Central memory CD8-positive, alpha-beta T cell (primary cell): ENCODE results near the gene DEAF1.
A peak's percentile ranks its signal among the peaks of the same experiment; 100 is the strongest.

Experiments
- ATAC-seq: fragments of 150-1000 bp; cut with Tn5 transposase; replicated peaks from 2 replicates; pipeline ENCODE4 v1.10.0; 2022; ENCODE audit warnings: mild to moderate bottlenecking, moderate FRiP score, moderate number of reproducible peaks; ENCODE audit not compliant: poor library complexity, severe bottlenecking; ENCODE audit errors: extremely low read depth
- DNase-seq, 2 donors: peaks; one replicate each; pipeline ENCODE4 v3.0.0; 2021; ENCODE audit warnings: low spot score in 2 of 2
- H3K27ac Mint-ChIP-seq: one replicate; pipeline ENCODE4 v1.8.0; 2022; ENCODE audit warnings: low read depth, mild to moderate bottlenecking, moderate library complexity, mixed read lengths
- H3K27me3 Mint-ChIP-seq: one replicate; pipeline ENCODE4 v1.8.0; 2022; ENCODE audit warnings: mixed read lengths
- H3K36me3 Mint-ChIP-seq: one replicate; pipeline ENCODE4 v1.8.0; 2022; ENCODE audit warnings: mild to moderate bottlenecking, moderate library complexity, mixed read lengths; ENCODE audit not compliant: insufficient read depth
- H3K4me1 Mint-ChIP-seq: one replicate; pipeline ENCODE4 v1.8.0; 2022; ENCODE audit warnings: mixed read lengths
- H3K4me3 Mint-ChIP-seq: one replicate; pipeline ENCODE4 v1.8.0; 2022; ENCODE audit warnings: mild to moderate bottlenecking, moderate library complexity, mixed read lengths
- H3K9me3 Mint-ChIP-seq: one replicate; pipeline ENCODE4 v1.8.0; 2022; ENCODE audit warnings: mixed read lengths

Gene DEAF1

DNA sequence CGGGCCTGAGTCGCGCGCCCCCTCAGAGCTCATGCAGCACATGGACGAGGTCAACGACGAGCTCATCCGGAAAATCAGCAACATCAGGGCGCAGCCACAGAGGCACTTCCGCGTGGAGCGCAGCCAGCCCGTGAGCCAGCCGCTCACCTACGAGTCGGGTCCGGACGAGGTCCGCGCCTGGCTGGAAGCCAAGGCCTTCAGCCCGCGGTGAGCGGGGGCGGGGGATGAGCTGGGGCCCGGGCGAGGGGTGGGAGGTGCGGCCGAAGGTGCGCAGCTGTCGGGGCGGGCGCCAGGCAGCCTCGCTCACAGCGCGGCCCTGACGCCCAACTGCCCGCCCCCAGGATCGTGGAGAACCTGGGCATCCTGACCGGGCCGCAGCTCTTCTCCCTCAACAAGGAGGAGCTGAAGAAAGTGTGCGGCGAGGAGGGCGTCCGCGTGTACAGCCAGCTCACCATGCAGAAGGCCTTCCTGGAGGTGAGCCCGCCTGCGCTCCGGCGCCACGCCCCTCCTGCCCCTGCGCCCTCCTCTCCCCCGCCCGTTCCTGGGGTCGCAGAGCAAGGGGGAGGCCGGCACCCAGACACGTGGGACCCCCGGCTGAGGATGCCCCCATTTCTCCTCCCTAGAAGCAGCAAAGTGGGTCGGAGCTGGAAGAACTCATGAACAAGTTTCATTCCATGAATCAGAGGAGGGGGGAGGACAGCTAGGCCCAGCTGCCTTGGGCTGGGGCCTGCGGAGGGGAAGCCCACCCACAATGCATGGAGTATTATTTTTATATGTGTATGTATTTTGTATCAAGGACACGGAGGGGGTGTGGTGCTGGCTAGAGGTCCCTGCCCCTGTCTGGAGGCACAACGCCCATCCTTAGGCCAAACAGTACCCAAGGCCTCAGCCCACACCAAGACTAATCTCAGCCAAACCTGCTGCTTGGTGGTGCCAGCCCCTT lies 31.5 kb upstream of the DEAF1 start:
- Mint-ChIP-seq H3K4me1 (peaks cover 10% of the 10 kb centered on the region), H3K9me3 (no peaks in the 10 kb centered on the region)
- no peak for DNase-seq

DNA sequence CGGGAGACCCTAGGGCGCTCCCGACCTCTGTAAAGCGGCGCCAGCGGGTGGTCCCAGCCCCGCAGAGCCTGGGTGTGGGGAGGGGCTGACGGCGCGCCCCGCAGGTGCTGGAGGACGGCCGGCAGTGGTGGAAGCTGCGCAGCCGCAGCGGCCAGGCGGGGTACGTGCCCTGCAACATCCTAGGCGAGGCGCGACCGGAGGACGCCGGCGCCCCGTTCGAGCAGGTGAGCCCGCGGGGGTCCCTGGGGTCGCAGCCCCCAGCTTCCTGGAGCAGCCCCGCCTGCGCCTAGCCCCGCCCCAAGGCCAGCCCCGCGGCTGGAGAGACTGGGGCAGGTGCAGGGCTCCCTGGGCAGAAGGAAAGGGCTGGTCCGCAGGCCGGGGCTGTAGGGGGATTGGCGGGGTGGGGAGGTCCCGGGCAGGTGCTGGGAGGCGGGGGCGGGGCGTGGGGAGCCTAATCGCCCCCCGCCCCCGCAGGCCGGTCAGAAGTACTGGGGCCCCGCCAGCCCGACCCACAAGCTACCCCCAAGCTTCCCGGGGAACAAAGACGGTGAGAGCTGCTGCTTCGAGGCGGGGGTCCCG lies 30.7 kb upstream of the DEAF1 start:
- peaks cover 5% of the 10 kb centered on the region for H3K36me3 Mint-ChIP-seq
- ATAC-seq = no peak
- H3K27me3 Mint-ChIP-seq = peaks cover 29% of the 10 kb centered on the region
- no peak overlapping the region for H3K27ac Mint-ChIP-seq
- peaks cover 15% of the 10 kb centered on the region for H3K4me1 Mint-ChIP-seq
- DNase-seq = no peak
- peak overlapping the region; percentile 74 for H3K4me3 Mint-ChIP-seq
- H3K9me3 Mint-ChIP-seq = no peaks in the 10 kb centered on the region

More for the DNA sequence above, 31.5 kb upstream of the DEAF1 start:
- H3K4me3 Mint-ChIP-seq = peak overlapping the region; percentile 74
- peaks cover 5% of the 10 kb centered on the region for H3K36me3 Mint-ChIP-seq
- H3K27ac Mint-ChIP-seq = no peak overlapping the region
- peaks cover 23% of the 10 kb centered on the region for H3K27me3 Mint-ChIP-seq
- no peak for ATAC-seq

DNA sequence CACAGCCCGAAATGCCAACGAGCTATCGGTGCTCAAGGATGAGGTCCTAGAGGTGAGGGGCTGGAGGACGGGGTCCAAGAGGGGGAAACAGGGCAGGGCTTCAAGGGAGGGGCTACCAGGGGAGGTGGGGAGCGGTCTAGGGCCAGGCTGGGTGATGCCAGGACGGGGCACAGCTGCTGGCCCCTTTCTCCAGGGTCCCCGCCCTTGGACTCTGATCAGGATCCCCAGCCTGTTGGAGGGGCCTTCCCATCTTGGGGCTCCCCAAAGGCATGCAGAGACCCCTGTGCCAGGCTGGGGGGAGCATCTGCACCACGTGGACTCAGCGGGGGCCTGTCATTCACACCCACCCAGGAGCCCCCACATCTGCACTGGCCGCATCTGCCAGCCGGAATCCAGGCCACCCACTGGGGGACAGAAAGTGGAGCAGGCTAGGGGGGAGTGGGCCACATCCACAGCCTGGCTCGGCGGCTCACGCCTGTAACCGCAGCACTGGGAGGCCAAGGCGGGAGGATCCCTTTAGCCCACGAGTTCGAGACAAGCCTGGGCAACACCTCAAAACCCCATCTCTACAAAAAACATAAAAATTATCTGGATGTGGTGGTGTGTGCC lies 29.9 kb upstream of the DEAF1 start:
- H3K4me1 Mint-ChIP-seq = peaks cover 15% of the 10 kb centered on the region
- ATAC-seq = no peak
- peaks cover 32% of the 10 kb centered on the region for H3K27me3 Mint-ChIP-seq
- no peak for DNase-seq
- peaks cover 5% of the 10 kb centered on the region for H3K36me3 Mint-ChIP-seq
- H3K4me3 Mint-ChIP-seq = peak overlapping the region; percentile 74
- H3K27ac Mint-ChIP-seq = no peak overlapping the region
- H3K9me3 Mint-ChIP-seq = no peaks in the 10 kb centered on the region

DNA sequence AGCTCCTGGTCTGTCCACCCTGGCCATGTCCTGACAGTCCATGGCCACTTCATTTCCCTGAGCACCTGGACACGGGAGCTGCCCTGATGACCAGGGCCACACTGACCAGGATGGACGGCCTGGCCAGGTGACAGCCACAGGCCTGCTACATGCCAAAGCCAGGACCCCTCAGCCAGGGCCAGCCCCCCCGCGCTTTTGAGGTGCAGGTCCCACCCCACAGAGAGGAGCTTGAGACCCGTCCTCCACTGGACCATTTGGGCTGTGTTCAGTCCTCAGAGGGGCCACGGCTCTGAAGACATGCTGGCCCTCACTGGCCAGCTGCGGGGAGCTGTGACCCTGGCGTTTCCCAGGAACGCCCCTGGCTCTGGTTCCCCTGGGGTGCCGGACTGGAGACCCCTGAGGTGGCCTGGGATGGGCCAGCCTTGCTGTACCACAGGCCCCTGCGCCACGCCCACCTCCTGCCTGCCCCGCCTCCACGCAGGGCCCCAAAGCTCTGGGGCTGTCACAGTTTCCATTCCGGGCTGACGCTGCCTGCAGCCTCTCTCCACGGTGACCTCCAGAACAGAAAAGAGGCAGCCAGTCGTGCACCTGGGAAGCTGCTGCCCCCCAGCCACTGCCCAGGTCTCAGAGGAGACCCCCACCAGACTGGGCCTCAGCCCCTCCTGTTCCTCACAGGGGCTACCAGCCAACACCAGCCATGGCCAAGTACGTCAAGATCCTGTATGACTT lies 29.2 kb upstream of the DEAF1 start:
- Mint-ChIP-seq H3K27ac (no peak overlapping the region), H3K4me1 (peaks cover 15% of the 10 kb centered on the region), H3K9me3 (no peaks in the 10 kb centered on the region), H3K27me3 (peaks cover 39% of the 10 kb centered on the region), H3K4me3 (peak overlapping the region; percentile 32), H3K36me3 (peaks cover 5% of the 10 kb centered on the region)
- DNase-seq (no peak), ATAC-seq (no peak)

DNA sequence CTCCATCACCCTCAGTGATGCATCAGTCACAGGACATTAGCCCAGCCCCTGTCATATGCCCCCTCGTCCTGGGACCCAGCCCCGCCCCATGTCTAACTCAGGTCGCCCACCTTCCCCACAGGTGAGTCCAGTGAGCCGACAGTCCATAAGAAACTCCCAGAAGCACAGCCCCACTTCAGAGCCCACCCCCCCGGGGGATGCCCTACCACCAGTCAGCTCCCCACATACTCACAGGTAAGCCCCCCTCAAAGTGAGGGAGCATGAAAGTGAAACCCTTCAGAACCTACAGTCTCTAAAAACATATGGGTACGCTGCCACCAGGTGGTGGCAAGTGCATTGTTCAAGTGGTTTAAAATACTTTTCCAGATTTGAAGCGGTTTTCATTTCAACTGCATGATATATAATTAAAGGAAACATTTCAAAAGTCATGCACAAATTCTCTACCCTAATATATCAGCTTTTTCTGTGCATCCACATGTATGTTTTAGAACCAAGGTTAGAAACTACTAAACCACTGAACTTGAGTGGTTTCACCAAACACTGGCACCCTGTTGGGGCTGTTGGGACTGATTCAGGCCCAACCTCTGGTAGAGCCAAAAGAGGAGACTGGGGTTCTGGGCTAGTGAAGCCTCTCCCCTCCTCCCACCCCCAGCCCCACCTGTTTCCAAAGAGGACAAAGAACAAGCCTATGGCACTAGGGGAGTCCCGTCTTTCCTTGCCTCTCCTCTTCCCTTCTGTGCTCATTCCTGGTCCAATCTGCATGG lies 28.3 kb upstream of the DEAF1 start:
- Mint-ChIP-seq H3K27ac (no peak overlapping the region), H3K4me1 (peaks cover 15% of the 10 kb centered on the region), H3K27me3 (peaks cover 44% of the 10 kb centered on the region), H3K9me3 (no peaks in the 10 kb centered on the region), H3K36me3 (peaks cover 5% of the 10 kb centered on the region), H3K4me3 (peak overlapping the region; percentile 79)
- ATAC-seq = no peak
- DNase-seq = no peak

DNA sequence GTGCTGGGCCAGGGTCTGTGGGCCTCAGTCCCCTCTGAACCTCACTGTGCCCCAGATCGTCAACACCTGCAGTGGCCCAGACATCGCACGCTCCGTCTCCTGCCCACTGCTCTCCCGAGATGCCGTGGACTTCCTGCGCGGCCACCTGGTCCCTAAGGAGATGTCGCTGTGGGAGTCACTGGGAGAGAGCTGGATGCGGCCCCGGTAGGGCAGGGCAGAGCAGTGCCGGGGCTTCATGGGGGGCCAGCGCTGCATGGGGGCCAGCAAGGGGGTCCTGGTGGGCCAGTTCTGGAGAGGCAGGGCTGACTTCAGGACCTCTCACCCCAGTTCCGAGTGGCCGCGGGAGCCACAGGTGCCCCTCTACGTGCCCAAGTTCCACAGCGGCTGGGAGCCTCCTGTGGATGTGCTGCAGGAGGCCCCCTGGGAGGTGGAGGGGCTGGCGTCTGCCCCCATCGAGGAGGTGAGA lies 27.4 kb upstream of the DEAF1 start:
- ATAC-seq = no peak
- DNase-seq = no peak
- peaks cover 44% of the 10 kb centered on the region for H3K27me3 Mint-ChIP-seq
- peaks cover 5% of the 10 kb centered on the region for H3K36me3 Mint-ChIP-seq
- H3K4me3 Mint-ChIP-seq = peak overlapping the region; percentile 49
- no peak overlapping the region for H3K27ac Mint-ChIP-seq
- peaks cover 15% of the 10 kb centered on the region for H3K4me1 Mint-ChIP-seq
- H3K9me3 Mint-ChIP-seq = no peaks in the 10 kb centered on the region

DNA sequence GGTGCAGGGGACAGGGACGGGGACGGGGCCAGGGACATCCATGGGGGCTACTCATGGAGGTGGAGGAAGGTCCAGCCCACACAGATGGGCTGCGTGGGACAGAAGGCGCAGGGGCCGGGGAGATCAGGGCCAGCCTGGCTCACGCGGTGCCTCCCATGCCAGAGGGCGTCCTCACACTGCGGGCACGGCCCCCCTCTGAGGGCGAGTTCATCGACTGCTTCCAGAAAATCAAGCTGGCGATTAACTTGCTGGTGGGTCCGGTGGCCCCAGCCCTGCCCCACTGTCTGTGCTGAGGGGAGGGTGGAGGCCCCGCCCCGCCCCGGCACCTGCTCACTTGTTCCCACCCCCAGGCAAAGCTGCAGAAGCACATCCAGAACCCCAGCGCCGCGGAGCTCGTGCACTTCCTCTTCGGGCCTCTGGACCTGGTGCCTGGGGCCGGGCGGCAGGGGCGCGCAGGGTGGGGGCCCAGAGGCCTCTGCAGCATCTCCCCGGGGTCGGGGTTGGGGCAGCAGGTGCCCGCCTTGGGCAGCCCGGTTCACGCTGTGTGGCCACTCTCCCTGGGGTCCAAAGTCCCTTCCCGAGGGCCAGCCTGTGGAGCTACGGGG lies 26.8 kb upstream of the DEAF1 start:
- Mint-ChIP-seq H3K9me3 (no peaks in the 10 kb centered on the region), H3K4me3 (peak overlapping the region; percentile 49), H3K4me1 (peaks cover 15% of the 10 kb centered on the region), H3K27ac (no peak overlapping the region), H3K36me3 (peaks cover 5% of the 10 kb centered on the region), H3K27me3 (peaks cover 44% of the 10 kb centered on the region)
- no peak for DNase-seq
- ATAC-seq = peak; percentile 56

DNA sequence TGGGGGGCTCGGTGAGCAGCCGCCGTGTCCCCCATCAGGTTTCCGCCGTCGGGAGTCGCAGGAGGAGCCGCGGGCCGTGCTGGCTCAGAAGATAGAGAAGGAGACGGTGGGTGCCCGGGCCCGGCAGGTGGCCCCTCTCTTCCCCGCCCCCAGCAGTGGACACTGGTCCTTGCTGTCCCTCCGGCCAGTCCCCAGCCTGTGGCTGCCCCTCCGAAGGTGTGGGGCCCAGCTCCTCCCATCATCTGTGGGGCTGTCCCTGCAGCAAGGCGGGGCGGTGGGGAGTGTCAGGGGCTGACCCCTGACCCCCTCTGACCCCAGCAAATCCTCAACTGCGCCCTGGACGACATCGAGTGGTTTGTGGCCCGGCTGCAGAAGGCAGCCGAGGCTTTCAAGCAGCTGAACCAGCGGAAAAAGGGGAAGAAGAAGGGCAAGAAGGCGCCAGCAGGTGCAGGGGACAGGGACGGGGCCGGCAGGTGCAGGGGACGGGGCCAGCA lies 26.3 kb upstream of the DEAF1 start:
- peaks cover 44% of the 10 kb centered on the region for H3K27me3 Mint-ChIP-seq
- peak overlapping the region; percentile 49 for H3K4me3 Mint-ChIP-seq
- no peaks in the 10 kb centered on the region for H3K9me3 Mint-ChIP-seq
- H3K27ac Mint-ChIP-seq = no peak overlapping the region
- peaks cover 15% of the 10 kb centered on the region for H3K4me1 Mint-ChIP-seq
- ATAC-seq (no peak), DNase-seq (no peak)
- H3K36me3 Mint-ChIP-seq = peaks cover 5% of the 10 kb centered on the region

DNA sequence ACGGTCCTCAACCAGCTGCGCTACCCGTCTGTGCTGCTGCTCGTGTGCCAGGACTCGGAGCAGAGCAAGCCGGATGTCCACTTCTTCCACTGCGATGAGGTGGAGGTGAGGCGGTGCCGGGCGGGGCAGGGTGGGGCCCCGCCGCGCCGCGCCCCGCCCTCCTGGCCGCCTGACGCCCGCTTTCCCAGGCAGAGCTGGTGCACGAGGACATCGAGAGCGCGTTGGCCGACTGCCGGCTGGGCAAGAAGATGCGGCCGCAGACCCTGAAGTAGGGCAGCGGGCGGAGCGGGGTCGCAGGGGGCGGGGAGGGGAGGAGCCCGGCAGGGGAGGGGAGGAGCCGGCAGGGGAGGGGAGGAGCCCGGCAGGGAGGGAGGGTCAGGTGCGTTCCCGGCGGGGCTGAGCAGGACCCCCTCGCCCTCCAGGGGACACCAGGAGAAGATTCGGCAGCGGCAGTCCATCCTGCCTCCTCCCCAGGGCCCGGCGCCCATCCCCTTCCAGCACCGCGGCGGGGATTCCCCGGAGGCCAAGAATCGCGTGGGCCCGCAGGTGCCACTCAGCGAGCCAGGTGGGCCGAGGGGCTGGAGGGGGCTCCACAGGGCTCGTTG lies 25.7 kb upstream of the DEAF1 start:
- no peak overlapping the region for H3K27ac Mint-ChIP-seq

DNA sequence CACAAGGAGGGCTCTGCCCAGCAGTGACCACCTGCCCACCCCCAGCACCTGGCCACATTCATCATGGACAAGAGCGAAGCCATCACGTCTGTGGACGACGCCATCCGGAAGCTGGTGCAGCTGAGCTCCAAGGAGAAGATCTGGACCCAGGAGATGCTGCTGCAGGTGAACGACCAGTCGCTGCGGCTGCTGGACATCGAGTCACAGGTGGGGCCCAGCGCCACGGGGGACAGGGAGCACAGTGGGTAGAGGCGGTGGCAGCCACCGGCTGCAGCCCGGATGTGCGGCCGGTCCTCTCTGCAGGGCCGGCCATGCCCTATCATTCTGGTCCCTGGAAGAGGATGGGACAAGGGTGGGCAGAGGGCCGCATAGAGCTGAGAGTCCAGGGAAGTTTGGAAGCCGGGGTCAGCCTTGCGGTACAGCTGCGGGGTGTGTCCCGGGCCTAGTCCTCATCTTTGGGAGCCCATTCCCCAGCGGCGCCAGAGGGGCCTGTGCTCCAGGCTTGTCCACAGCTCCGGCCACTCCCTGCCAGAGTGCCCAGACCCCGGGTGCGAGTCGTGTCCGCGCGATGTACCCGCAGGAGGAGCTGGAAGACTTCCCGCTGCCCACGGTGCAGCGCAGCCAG lies 25.1 kb upstream of the DEAF1 start:
- H3K27me3 Mint-ChIP-seq = peaks cover 45% of the 10 kb centered on the region
- peaks cover 5% of the 10 kb centered on the region for H3K36me3 Mint-ChIP-seq

More for the DNA sequence above, 25.7 kb upstream of the DEAF1 start:
- peaks cover 5% of the 10 kb centered on the region for H3K36me3 Mint-ChIP-seq
- ATAC-seq (peak; percentile 27), DNase-seq (peak in 1 of 2 donors; percentile 38)
- no peaks in the 10 kb centered on the region for H3K9me3 Mint-ChIP-seq
- H3K4me3 Mint-ChIP-seq = peak overlapping the region; percentile 54
- peaks cover 44% of the 10 kb centered on the region for H3K27me3 Mint-ChIP-seq
- peaks cover 15% of the 10 kb centered on the region for H3K4me1 Mint-ChIP-seq

More for the DNA sequence above, 25.1 kb upstream of the DEAF1 start:
- Mint-ChIP-seq H3K27ac (no peak overlapping the region), H3K9me3 (no peaks in the 10 kb centered on the region), H3K4me3 (peak overlapping the region; percentile 54), H3K4me1 (peaks cover 15% of the 10 kb centered on the region)
- ATAC-seq (no peak), DNase-seq (no peak)
